Activated CD4-positive, alpha-beta T cell treated with anti-CD3 and anti-CD28 coated beads for 4 hours (primary cell): ENCODE results near the gene OVAAL.
"Not testable (repeated sequence)": the region's sequence is repeated elsewhere in the genome, so short reads cannot be mapped to it uniquely, and the experiment has no call there.

Source experiments
- DNase-seq, 2 donors: peaks; one replicate each; pipeline ENCODE4 v3.0.0-alpha.2; 2020

Gene OVAAL

DNA sequence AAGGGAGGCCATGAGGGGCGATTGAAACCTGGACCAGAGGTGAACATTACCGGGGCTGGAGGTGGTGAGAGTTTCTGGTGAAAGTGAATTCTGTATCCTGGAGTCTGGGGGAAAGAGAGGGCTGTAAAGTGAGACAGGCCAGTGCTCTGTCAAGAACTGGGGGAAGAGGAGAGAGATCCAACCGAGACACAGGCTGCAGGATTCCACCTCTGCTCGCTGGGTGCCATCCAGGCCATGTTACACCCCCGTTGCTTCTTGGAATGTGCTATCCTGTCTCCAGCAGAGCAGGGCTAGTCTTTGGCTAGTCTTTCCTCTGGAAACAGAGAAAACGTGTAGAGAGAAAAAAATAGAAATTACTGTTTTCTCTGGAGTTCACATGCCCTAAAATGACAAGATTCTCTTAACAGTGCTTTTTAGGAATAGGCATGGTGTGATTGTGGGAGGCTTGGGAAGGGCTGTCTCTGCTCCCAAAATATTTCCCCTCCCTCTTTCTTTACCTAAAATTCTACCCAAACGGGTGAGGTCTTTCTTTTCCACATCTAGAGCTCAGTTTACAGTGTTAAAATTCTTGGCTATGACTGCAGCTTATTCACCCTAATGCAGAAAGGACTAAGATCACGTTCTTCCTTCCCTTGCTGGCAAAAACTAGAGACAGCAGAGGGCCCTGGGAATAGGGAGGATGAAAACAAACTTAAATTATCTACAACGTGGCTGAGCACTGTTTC lies 16.5 kb upstream of the OVAAL start:
- DNase-seq = no peak

- no peak for DNase-seq
Measured at GRCh38 chr1:180542838-180543145, 16.0 kb upstream of the OVAAL start.

DNA sequence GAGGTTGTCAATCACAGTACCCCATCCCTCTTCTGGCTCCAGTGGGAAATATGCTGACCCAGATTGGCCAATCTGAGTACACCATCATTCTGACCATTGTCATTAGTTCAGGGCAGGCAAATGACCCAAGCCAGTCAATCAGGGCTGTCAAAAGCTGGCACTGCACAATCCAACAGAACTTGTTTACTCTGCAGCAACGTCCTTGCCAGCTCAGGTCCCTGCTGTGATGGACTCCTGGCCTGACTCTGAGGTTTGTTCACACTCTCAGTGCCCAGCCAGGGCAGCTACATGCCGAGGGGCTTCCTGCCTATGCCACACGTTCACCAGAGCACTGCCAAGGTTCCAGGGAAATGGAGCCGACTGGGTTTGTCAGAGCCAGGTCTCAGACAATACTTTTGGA lies 14.7 kb upstream of the OVAAL start:
- no peak for DNase-seq

GRCh38 chr1:180545991-180546390 lies 12.8 kb upstream of the OVAAL start:
- DNase-seq = no peak

GRCh38 chr1:180548686-180549317 lies 10.0 kb upstream of the OVAAL start:
- DNase-seq = no peak

- not testable (repeated sequence) for DNase-seq
Measured at GRCh38 chr1:180549770-180550169, 9.0 kb upstream of the OVAAL start.

DNA sequence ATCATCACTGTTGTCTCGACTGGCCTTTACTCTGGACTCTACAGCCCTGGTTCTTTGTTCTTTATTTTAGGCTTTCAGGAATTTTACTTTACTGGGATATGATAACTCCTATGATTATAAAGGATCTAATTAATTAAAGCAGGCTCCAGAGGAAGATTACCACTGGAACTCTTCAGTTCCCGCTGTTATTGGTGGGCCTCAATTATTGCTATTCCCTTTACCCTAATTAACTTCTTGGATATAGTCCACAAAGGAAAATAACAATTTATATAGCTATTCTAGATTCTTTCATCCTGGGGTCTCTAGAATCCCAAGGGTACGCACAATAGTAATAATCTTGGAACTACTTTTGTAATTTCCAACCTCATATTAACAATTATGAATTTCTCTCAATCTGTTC lies 8.5 kb upstream of the OVAAL start:
- no peak for DNase-seq

GRCh38 chr1:180551997-180552396 lies 6.8 kb upstream of the OVAAL start:
- DNase-seq = no peak

GRCh38 chr1:180553046-180553445 lies 5.7 kb upstream of the OVAAL start:
- DNase-seq = not testable (repeated sequence)

DNA sequence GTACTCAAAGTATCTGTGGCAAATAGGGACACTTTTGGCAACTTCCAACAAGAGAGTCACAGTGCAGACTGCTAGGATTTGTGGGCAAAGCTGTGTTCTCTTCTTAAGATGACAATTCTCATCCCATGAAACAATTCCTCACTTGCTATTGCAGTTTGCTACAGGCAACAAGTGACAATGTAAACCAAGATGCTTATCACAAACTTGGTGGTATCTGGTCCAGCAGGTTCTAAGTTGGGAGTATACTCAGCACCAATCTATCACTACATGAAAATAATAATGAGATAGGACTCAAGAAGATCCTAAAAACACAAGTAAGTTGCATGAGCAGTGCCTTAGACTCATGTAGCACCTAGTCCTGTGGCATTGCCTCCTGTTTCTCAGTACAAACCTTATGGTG lies 3.4 kb upstream of the OVAAL start:
- DNase-seq = no peak

DNA sequence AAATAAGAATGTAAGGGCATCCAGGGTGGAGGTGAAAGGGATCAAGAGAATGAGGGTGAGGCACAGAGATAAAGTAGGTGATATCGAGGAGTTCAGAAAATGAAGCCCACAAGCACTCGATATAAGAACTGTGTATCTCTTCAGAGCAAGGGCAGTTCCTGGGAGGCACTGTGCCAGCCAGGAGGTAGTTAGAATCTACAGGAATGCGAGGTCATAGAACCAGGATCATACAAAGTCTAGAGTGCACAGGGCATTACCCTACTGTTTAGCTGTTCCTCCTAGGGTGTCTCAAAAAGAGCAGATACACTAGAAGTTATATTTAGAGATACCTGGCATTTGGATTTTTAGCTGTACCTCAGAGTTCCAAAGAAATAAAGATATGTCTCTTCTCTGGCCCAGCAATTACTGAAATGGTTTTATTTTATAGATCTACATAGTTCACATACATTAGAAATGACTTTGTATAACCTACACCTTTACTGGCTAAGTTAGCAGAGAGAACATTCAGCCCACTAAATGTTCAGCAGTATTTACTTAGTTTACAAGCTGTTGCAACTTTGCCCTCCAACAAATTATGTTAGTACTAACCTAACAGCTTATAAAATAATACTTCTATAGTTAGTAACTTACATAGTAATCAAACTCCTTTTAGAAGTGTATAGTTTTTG lies 1.6 kb downstream of the OVAAL start:
- no peak for DNase-seq

- DNase-seq = no peak
Measured at GRCh38 chr1:180560868-180561600, 2.3 kb downstream of the OVAAL start.

GRCh38 chr1:180562640-180563025 lies 3.9 kb downstream of the OVAAL start:
- no peak for DNase-seq

DNA sequence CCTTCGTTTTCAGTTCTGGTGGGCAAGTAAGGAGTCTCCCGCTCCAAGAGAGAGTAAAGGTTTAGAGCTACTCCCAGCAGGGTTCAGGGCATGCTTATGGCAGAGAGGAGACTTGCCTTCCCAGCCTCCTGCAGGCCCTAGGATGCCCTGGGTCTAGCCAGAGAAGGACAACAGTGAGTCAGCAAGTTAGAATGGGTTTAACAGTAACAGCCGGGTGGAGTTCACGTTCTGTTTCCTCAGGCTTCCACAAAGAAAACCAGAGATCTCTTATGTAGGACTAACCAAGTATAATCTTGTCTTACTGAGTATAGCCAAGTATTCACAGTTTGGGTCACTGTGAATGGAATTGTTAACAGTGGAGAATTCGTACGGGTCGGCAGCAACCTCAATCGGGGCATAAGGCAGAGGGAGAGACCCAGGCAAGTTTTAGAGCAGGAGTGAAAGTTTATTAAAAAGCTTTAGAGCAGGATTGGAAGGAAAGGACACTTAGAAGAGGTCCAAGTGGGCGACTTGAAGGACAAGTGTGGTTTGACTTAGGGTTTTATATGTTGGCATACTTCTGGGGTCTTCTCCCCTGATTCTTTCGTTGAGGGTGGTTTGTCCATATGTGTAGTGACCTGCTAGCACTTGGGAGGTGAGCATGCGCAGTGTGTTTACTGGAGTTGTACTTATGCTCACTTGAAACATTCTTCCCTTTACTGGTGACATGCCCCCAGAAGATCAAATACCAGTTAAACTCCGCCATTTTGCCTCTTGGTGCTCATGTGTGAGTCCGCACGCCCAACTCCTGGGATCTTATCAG lies 4.5 kb downstream of the OVAAL start:
- DNase-seq = no peak

DNA sequence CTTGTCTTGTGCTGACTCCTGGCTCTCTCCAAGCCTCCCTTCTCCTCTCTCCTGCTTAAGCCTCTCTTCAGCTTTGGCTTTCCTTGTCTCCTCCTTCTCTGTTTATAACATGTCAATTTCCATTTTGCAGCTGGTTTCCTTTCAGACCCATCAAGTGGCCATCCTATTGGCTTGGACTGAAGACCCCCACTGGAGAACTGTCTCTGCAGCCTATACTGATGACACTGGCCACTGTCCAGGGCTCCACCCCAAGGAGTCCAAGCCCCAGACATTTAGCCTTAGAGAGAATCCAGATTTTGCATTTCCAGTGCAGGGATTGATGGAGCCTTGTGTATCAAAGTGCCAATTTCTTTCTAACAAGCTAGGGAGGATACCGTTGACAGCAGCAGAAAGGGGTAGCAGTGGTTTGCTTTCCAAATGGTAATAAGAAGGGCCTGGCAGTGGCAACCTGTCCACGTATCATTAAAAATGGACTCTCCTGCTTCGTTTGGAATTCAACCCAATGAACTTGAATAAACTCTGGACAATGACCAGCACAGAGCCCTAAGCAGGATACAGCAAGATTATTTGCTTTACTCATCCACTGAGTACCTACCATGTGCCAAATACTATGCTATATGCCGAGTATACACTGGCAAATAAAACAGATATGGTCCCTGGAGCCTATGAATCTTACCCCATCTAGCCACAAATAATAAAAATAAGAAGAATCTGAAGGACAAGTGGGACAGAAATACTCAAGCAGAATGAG lies 6.5 kb downstream of the OVAAL start:
- no peak for DNase-seq

DNA sequence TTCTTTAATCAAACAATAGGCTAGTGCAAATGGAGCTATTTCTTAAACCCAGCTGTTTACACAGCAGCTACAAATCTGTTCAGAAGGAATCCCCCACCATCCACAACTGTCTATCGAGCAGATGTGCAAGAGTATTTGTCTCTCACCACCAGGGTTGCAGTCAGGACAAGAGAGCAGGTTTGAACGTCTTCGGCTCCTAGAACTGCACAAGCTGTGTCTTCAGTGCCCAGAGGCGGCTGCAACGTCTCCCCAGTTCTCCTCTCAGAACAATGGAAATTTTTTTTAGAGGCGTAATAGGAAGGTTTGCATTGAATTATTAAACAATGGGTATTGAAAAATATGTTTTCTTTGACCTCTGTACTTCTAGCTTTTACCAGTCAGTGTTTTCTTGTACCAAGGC lies 7.3 kb downstream of the OVAAL start:
- DNase-seq = no peak

DNA sequence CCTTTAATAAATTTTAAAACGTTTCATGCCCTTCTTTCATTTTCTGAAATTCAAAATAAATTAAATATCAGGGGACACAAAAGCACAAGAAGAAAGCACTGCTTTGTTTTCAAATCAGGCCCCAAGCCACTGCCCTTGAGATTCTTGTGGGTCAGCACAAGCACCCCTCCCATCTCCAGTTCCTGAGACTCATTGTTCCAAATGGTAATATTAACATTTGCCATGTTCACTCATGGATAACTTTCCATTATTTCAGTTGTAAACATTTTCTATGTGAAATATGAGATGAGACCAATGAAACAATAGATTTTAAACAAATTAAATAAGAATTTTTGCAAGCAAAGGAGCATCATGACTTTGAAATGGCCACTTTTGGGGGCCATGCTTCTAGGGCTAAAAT lies 7.7 kb downstream of the OVAAL start:
- no peak for DNase-seq

DNA sequence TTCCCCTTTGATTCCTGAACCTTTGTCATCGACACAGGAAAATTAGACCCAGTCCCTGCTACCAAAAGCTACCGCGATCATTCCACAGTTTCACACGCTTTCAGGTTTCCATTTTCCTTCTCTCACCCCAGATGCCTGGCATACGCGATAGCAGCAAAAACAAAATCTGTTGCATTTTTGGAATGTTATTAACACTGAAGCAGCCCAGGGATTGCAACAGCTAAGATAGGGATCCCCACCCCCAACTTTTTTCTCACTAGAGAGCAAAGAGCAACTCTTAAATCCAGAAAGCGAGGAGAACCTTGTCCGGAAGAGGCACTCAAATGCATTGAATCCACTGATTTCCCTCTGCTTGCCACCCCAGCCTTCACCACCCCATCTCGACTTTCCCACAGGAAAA lies 8.9 kb downstream of the OVAAL start:
- DNase-seq = no peak

- no peak for DNase-seq
Measured at GRCh38 chr1:180568184-180568583, 9.4 kb downstream of the OVAAL start.

- DNase-seq = no peak
Measured at GRCh38 chr1:180571060-180571831, 12.5 kb downstream of the OVAAL start.
